Mesendoderm (in vitro differentiated cells): ENCODE data around the gene OR52E8.

Experiments used
- DNase-seq: peaks from one replicate; pipeline ENCODE4 v3.0.0; 2013
- H2AK5ac ChIP-seq: 2 replicates; pipeline ENCODE4 v1.6.1; 2013; ENCODE audit warnings: low read length, inconsistent platforms
- H2BK120ac ChIP-seq: 2 replicates; pipeline ENCODE4 v1.6.1; 2013; ENCODE audit warnings: low read depth, mild to moderate bottlenecking, low read length, moderate library complexity, mixed read lengths
- H2BK15ac ChIP-seq: replicated peaks from 2 replicates; pipeline ENCODE4 v1.6.1; 2013; ENCODE audit warnings: low read depth, mild to moderate bottlenecking, moderate library complexity
- H2BK5ac ChIP-seq: 2 replicates; pipeline ENCODE4 v1.6.1; 2013; ENCODE audit warnings: low read length, inconsistent platforms
- H3K18ac ChIP-seq: 2 replicates; pipeline ENCODE4 v1.6.1; 2013; ENCODE audit warnings: mild to moderate bottlenecking, low read length, mixed read lengths
- H3K23ac ChIP-seq: one replicate; pipeline ENCODE4 v1.6.1; 2013; ENCODE audit warnings: low read length
- H3K27ac ChIP-seq: 2 replicates; pipeline ENCODE4 v1.5.1; 2013; ENCODE audit warnings: low read depth, mild to moderate bottlenecking, inconsistent platforms, low read length, moderate library complexity
- H3K27me3 ChIP-seq: 2 replicates; pipeline ENCODE4 v1.6.1; 2013; ENCODE audit warnings: low read length, control low read depth, mild to moderate bottlenecking, inconsistent platforms; ENCODE audit not compliant: insufficient read depth, poor library complexity
- H3K36me3 ChIP-seq: 2 replicates; pipeline ENCODE4 v1.6.1; 2013; ENCODE audit warnings: low read length, inconsistent platforms; ENCODE audit not compliant: control insufficient read depth, insufficient read depth
- H3K4ac ChIP-seq: one replicate; pipeline ENCODE4 v1.6.1; 2013; ENCODE audit warnings: low read depth, mild to moderate bottlenecking, low read length, moderate library complexity
- H3K4me1 ChIP-seq: 2 replicates; pipeline ENCODE4 v1.6.1; 2013; ENCODE audit warnings: low read depth, low read length, inconsistent platforms; ENCODE audit not compliant: control insufficient read depth
- H3K4me2 ChIP-seq: 2 replicates; pipeline ENCODE4 v1.6.1; 2013; ENCODE audit warnings: low read length
- H3K4me3 ChIP-seq: 2 replicates; pipeline ENCODE4 v1.5.1; 2013; ENCODE audit warnings: mild to moderate bottlenecking, low read length
- H3K56ac ChIP-seq: one replicate; pipeline ENCODE4 v1.6.1; 2013; ENCODE audit warnings: low read length
- H3K79me1 ChIP-seq: 2 replicates; pipeline ENCODE4 v1.6.1; 2013; ENCODE audit warnings: low read length, inconsistent platforms
- H3K79me2 ChIP-seq: 2 replicates; pipeline ENCODE4 v1.6.1; 2013; ENCODE audit warnings: mild to moderate bottlenecking, low read length; ENCODE audit not compliant: control insufficient read depth, insufficient read depth
- H3K9ac ChIP-seq: 2 replicates; pipeline ENCODE4 v1.6.1; 2013; ENCODE audit warnings: low read length, inconsistent platforms
- H4K5ac ChIP-seq: one replicate; pipeline ENCODE4 v1.6.1; 2013; ENCODE audit warnings: low read length
- H4K8ac ChIP-seq: one replicate; pipeline ENCODE4 v1.6.1; 2013; ENCODE audit warnings: low read depth, mild to moderate bottlenecking, control low read depth, low read length, moderate library complexity
- WGBS: extraction: QIAGEN DNeasy Blood & Tissue Kit; methylation state at CpG from one replicate; pipeline ENCODE4 v1.1.7; 2013; ENCODE audit warnings: low lambda C conversion rate, missing lambda C conversion rate; ENCODE audit not compliant: insufficient coverage; ENCODE audit errors: extremely low coverage; 5-methylcytosine and 5-hydroxymethylcytosine counted together

OR52E8 gene

GRCh38 chr11:5807580-5807979 lies 49.9 kb downstream of the OR52E8 start:
- Histone ChIP-seq H3K27me3 (no peaks in the 10 kb centered on the region), H2BK15ac (no peak overlapping the region)

More at GRCh38 chr11:5807580-5807979, 49.9 kb downstream of the OR52E8 start:
- no peaks in the 10 kb centered on the region for H3K36me3 ChIP-seq
- no peak overlapping the region for H3K18ac ChIP-seq
- peak; percentile 52 for DNase-seq
- no peak overlapping the region for H3K56ac ChIP-seq
- H3K23ac ChIP-seq, result no peak overlapping the region
- H3K4me1 ChIP-seq, result no peaks in the 10 kb centered on the region
- no peak overlapping the region for H4K5ac ChIP-seq
- H3K9ac ChIP-seq, result no peak overlapping the region
- no peaks in the 10 kb centered on the region for H3K79me1 ChIP-seq
- no peak overlapping the region for H3K27ac ChIP-seq
- H2BK5ac ChIP-seq, result no peak overlapping the region
- no peak overlapping the region for H3K4ac ChIP-seq
- H2AK5ac ChIP-seq, result no peak overlapping the region
- no CpG with 5 or more reads among the region's 10 CpGs for WGBS
- no peaks in the 10 kb centered on the region for H3K79me2 ChIP-seq
- no peak overlapping the region for H3K4me2 ChIP-seq
- H3K4me3 ChIP-seq, result no peak overlapping the region
- H4K8ac ChIP-seq, result no peak overlapping the region
- no peak overlapping the region for H2BK120ac ChIP-seq
